Mammary epithelial cell (primary cell): ENCODE data around the gene SLC6A1.
"Not testable (repeated sequence)": the region's sequence is repeated elsewhere in the genome, so short reads cannot be mapped to it uniquely, and the experiment has no call there.

Experiments used
- EZH2 ChIP-seq: IDR thresholded peaks from 2 replicates; pipeline ENCODE4 v1.6.1; 2012; ENCODE audit warnings: low read length, inconsistent platforms, borderline replicate concordance
- TF ChIP-seq, protein P1 (sequence below), 2 donors: IDR thresholded peaks in 1 of 2; conservative IDR thresholded peaks in 1 of 2; 2 replicates each; pipeline ENCODE4 v1.5.1; 2011 to 2012; ENCODE audit warnings: inconsistent platforms in 2 of 2, low read length in 2 of 2, mild to moderate bottlenecking in 2 of 2, control low read depth in 1 of 2, low read depth in 1 of 2; ENCODE audit not compliant: insufficient read depth in 1 of 2; ENCODE audit errors: extremely low read depth in 1 of 2

DNA sequence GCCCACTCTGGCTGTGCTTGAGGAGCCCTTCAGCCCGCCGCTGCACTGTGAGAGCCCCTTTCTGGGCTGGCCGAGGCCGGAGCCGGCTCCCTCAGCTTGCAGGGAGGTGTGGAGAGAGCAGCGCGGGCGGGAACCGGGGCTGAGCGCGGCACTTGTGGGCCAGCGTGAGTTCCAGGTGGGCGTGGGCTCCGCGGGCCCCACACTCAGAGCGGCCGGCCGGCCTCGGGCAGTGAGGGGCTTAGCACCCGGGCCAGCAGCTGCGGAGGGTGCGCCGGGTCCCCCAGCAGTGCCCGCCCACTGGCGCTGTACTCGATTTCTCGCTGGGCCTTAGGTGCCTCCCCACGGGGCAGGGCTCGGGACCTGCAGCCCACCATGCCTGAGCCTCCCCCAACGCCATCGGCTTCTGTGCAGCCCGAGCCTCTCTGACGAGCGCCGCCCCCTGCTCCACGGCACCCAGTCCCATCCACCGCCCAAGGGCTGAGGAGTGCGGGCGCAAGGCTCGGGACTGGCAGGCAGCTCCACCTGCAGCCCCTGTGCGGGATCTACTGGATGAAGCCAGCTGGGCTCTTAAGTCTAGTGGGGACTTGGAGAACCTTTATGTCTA lies 68.8 kb downstream of the SLC6A1 start:
- TF ChIP-seq, protein P1, sequence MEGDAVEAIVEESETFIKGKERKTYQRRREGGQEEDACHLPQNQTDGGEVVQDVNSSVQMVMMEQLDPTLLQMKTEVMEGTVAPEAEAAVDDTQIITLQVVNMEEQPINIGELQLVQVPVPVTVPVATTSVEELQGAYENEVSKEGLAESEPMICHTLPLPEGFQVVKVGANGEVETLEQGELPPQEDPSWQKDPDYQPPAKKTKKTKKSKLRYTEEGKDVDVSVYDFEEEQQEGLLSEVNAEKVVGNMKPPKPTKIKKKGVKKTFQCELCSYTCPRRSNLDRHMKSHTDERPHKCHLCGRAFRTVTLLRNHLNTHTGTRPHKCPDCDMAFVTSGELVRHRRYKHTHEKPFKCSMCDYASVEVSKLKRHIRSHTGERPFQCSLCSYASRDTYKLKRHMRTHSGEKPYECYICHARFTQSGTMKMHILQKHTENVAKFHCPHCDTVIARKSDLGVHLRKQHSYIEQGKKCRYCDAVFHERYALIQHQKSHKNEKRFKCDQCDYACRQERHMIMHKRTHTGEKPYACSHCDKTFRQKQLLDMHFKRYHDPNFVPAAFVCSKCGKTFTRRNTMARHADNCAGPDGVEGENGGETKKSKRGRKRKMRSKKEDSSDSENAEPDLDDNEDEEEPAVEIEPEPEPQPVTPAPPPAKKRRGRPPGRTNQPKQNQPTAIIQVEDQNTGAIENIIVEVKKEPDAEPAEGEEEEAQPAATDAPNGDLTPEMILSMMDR (conservative IDR thresholded peaks at IDR 0.05 in 1 of 2, IDR thresholded peaks at IDR 0.05 in 1 of 2; ENCODE audit: extremely low read depth in 1 of 2, insufficient read depth in 1 of 2, low read depth in 1 of 2, low read length in 2 of 2): not testable (repeated sequence)
- TF ChIP-seq EZH2: not testable (repeated sequence)
